ENCODE measurements around the gene MEI4.

MEI4 gene

GRCh38 chr6:77856391-77856790 lies 203.6 kb downstream of the MEI4 start:
- no peak for TF ChIP-seq CTCF (IDR thresholded peaks at IDR 0.05; ENCODE audit: low read depth, low read length, missing control alignments)
- DNase-seq (ENCODE audit: low read depth): no peak

GRCh38 chr6:77857421-77857820 lies 204.6 kb downstream of the MEI4 start:
- DNase-seq (ENCODE audit: low read depth): no peak
- no peak overlapping the region for H3K4me3 ChIP-seq (ENCODE audit: low read depth, low read length)
- no peak for TF ChIP-seq CTCF (IDR thresholded peaks at IDR 0.05; ENCODE audit: low read depth, low read length, missing control alignments)

More at GRCh38 chr6:77856391-77856790, 203.6 kb downstream of the MEI4 start:
- no peak overlapping the region for H3K4me3 ChIP-seq (ENCODE audit: low read depth, low read length)

GRCh38 chr6:77876300-77876699 lies 223.5 kb downstream of the MEI4 start:
- no peak for TF ChIP-seq CTCF (IDR thresholded peaks at IDR 0.05; ENCODE audit: low read depth, low read length, missing control alignments)
- H3K4me3 ChIP-seq (ENCODE audit: low read depth, low read length): no peak overlapping the region
- DNase-seq (ENCODE audit: low read depth): no peak

- DNase-seq (ENCODE audit: low read depth): no peak
- TF ChIP-seq CTCF (IDR thresholded peaks at IDR 0.05; ENCODE audit: low read depth, low read length, missing control alignments): no peak
- H3K4me3 ChIP-seq (ENCODE audit: low read depth, low read length): no peak overlapping the region
These were observed 226.7 kb downstream of the MEI4 start for GRCh38 chr6:77879527-77879926.

- DNase-seq (ENCODE audit: low read depth): no peak
- TF ChIP-seq CTCF (IDR thresholded peaks at IDR 0.05; ENCODE audit: low read depth, low read length, missing control alignments): no peak
- H3K4me3 ChIP-seq (ENCODE audit: low read depth, low read length): no peak overlapping the region
These were observed 227.7 kb downstream of the MEI4 start for GRCh38 chr6:77880501-77880900.

- no peak overlapping the region for H3K4me3 ChIP-seq (ENCODE audit: low read depth, low read length)
- no peak for TF ChIP-seq CTCF (IDR thresholded peaks at IDR 0.05; ENCODE audit: low read depth, low read length, missing control alignments)
- no peak for DNase-seq (ENCODE audit: low read depth)
These were observed 231.0 kb downstream of the MEI4 start for GRCh38 chr6:77883851-77884250.

- no peak for TF ChIP-seq CTCF (IDR thresholded peaks at IDR 0.05; ENCODE audit: low read depth, low read length, missing control alignments)
- DNase-seq (ENCODE audit: low read depth): no peak
- no peak overlapping the region for H3K4me3 ChIP-seq (ENCODE audit: low read depth, low read length)
These were observed 240.6 kb downstream of the MEI4 start for GRCh38 chr6:77893391-77893790.
